ENCODE measurements around the gene ME2. TPM values are rescaled to one million over a fixed set of nuclear protein-coding genes. Genes with fewer than 3 reads are reported as not detected.

Gene ME2
- total RNA-seq, 2 experiments from 2014 or later = 15.6 to 16.1 TPM

- ChIA-PET CTCF (no interaction called here), POLR2A (interaction anchor here (1.0 kb wide), 1 partner anchor 32 kb away, joined by 3 read pairs; the partner anchor contains the start of gene ME2)
- Histone ChIP-seq H3K4me1 (ENCODE audit: insufficient read depth, low read length) (peaks cover 5% of the 10 kb centered on the region), H3K9me3 (ENCODE audit: control insufficient read depth in 1 of 2, insufficient read depth in 1 of 2, low read length in 2 of 2) (peaks cover 0 to 5% of the 10 kb centered on the region in 2 experiments), H3K27ac (ENCODE audit: low read depth in 1 of 2, low read length in 2 of 2) (no peak overlapping the region), H3K27me3 (ENCODE audit: control insufficient read depth in 1 of 2, insufficient read depth in 2 of 2, low read length in 2 of 2) (no peaks in the 10 kb centered on the region), H3K36me3 (ENCODE audit: insufficient read depth, low read length) (peaks cover 63% of the 10 kb centered on the region), H3K4me3 (ENCODE audit: low read length) (no peak overlapping the region)
- Mint-ChIP-seq H3K4me1 (ENCODE audit: low read depth) (peaks cover 19% of the 10 kb centered on the region), H3K27me3 (no peaks in the 10 kb centered on the region), H3K4me3 (no peak overlapping the region), H3K36me3 (ENCODE audit: low read depth) (peaks cover 92% of the 10 kb centered on the region), H3K9me3 (no peaks in the 10 kb centered on the region), H3K27ac (peak overlapping the region; percentile 1)
- no peak for DNase-seq
- intact Hi-C loops (cut with DNase I, micrococcal nuclease) = loop anchor here in 1 of 2 experiments (10.0 kb wide), 1 partner anchor 86 kb away; the partner anchor contains the start of gene MRO
- ATAC-seq (ENCODE audit: poor library complexity) = no peak
- TF ChIP-seq, protein P1, sequence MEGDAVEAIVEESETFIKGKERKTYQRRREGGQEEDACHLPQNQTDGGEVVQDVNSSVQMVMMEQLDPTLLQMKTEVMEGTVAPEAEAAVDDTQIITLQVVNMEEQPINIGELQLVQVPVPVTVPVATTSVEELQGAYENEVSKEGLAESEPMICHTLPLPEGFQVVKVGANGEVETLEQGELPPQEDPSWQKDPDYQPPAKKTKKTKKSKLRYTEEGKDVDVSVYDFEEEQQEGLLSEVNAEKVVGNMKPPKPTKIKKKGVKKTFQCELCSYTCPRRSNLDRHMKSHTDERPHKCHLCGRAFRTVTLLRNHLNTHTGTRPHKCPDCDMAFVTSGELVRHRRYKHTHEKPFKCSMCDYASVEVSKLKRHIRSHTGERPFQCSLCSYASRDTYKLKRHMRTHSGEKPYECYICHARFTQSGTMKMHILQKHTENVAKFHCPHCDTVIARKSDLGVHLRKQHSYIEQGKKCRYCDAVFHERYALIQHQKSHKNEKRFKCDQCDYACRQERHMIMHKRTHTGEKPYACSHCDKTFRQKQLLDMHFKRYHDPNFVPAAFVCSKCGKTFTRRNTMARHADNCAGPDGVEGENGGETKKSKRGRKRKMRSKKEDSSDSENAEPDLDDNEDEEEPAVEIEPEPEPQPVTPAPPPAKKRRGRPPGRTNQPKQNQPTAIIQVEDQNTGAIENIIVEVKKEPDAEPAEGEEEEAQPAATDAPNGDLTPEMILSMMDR (IDR thresholded peaks at IDR 0.05) = no peak
Measured at GRCh38 chr18:50911006-50911405, 32.1 kb downstream of the ME2 start.

- no peak for DNase-seq
- Mint-ChIP-seq H3K4me3 (no peak overlapping the region), H3K9me3 (no peaks in the 10 kb centered on the region), H3K36me3 (ENCODE audit: low read depth) (peaks cover 89% of the 10 kb centered on the region), H3K4me1 (ENCODE audit: low read depth) (peaks cover 6% of the 10 kb centered on the region), H3K27me3 (no peaks in the 10 kb centered on the region), H3K27ac (no peak overlapping the region)
- H3K9me3 ChIP-seq (ENCODE audit: control insufficient read depth in 1 of 2, insufficient read depth in 1 of 2, low read length in 2 of 2) = no peaks in the 10 kb centered on the region
- no peaks in the 10 kb centered on the region for H3K4me1 ChIP-seq (ENCODE audit: insufficient read depth, low read length)
- intact Hi-C loops (cut with DNase I, micrococcal nuclease) = loop anchor here in 1 of 2 experiments (10.0 kb wide), 1 partner anchor 92 kb away; the partner anchor contains the start of gene MRO
- H3K4me3 ChIP-seq (ENCODE audit: low read length) = no peak overlapping the region
- no peak for ATAC-seq (ENCODE audit: poor library complexity)
- no peaks in the 10 kb centered on the region for H3K27me3 ChIP-seq (ENCODE audit: control insufficient read depth in 1 of 2, insufficient read depth in 2 of 2, low read length in 2 of 2)
- H3K36me3 ChIP-seq (ENCODE audit: insufficient read depth, low read length) = peaks cover 64% of the 10 kb centered on the region
- TF ChIP-seq, protein P1 (IDR thresholded peaks at IDR 0.05) = no peak
- H3K27ac ChIP-seq (ENCODE audit: low read depth in 1 of 2, low read length in 2 of 2) = no peak overlapping the region
- ChIA-PET POLR2A (no interaction called here), CTCF (no interaction called here)
Measured at GRCh38 chr18:50917021-50917420, 38.1 kb downstream of the ME2 start.

DNA sequence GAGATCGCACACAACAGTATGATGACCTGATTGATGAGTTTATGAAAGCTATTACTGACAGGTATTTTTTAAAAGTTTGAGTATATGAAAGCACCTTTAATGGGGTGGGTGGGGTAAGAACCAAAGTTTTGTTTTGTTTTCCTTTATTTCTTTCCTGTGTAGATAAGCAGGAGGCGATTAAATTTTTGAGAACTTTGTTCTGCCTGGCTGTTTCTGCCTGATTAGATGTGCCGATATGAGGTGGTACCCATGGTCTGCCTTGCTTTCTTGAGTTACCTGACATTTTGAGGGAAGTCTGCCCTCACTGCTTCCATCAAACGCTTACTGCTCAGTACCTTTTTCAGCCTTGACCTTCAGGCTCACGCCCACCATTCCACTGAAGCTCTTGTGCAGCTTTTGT is 39.2 kb downstream of the ME2 start:
- H3K27me3 ChIP-seq (ENCODE audit: control insufficient read depth in 1 of 2, insufficient read depth in 2 of 2, low read length in 2 of 2) = no peaks in the 10 kb centered on the region
- DNase-seq = no peak
- intact Hi-C loops (cut with DNase I, micrococcal nuclease) = loop anchor here in 1 of 2 experiments (2.0 to 10.0 kb wide), 2 partner anchors 51 to 93 kb away; partner anchors contain the start of gene MRO
- ATAC-seq (ENCODE audit: poor library complexity) = no peak
- Mint-ChIP-seq H3K4me1 (ENCODE audit: low read depth) (peaks cover 6% of the 10 kb centered on the region), H3K36me3 (ENCODE audit: low read depth) (peaks cover 93% of the 10 kb centered on the region), H3K27ac (no peak overlapping the region), H3K4me3 (no peak overlapping the region), H3K9me3 (no peaks in the 10 kb centered on the region), H3K27me3 (no peaks in the 10 kb centered on the region)
- H3K4me3 ChIP-seq (ENCODE audit: low read length) = no peak overlapping the region
- ChIA-PET POLR2A (no interaction called here), CTCF (no interaction called here)
- no peaks in the 10 kb centered on the region for H3K4me1 ChIP-seq (ENCODE audit: insufficient read depth, low read length)
- H3K9me3 ChIP-seq (ENCODE audit: control insufficient read depth in 1 of 2, insufficient read depth in 1 of 2, low read length in 2 of 2) = no peaks in the 10 kb centered on the region
- H3K27ac ChIP-seq (ENCODE audit: low read depth in 1 of 2, low read length in 2 of 2) = no peak overlapping the region
- H3K36me3 ChIP-seq (ENCODE audit: insufficient read depth, low read length) = peaks cover 64% of the 10 kb centered on the region
- TF ChIP-seq, protein P1 (IDR thresholded peaks at IDR 0.05) = no peak

Data from CD4-positive, alpha-beta T cell (primary cell).